HG02763 (cell line): ENCODE data around the gene ABCB8.

Experiments used
- ATAC-seq: cut with Tn5 transposase; IDR thresholded peaks from one replicate; pipeline ENCODE4 v1.9.1; 2021; ENCODE audit warnings: mild to moderate bottlenecking, moderate library complexity; ENCODE audit not compliant: unreplicated experiment

Gene ABCB8

GRCh38 chr7:151056666-151057505 is 28.6 kb downstream of the ABCB8 start:
- no peak for ATAC-seq

GRCh38 chr7:151057506-151057988 is 29.3 kb downstream of the ABCB8 start, which contains the start of gene CDK5:
CDK5 (minus strand) TSS chr7:151057897; CDS start chr7:151057848, 49 bp downstream.
- peak; percentile 2 for ATAC-seq

- ATAC-seq, result peak; percentile 88
Measured at GRCh38 chr7:151057989-151058780, 29.9 kb downstream of the ABCB8 start.

- ATAC-seq, result no peak
Measured at GRCh38 chr7:151058781-151059366, 30.6 kb downstream of the ABCB8 start.

- ATAC-seq, result peak; percentile 30
Measured at GRCh38 chr7:151059367-151060112, 31.3 kb downstream of the ABCB8 start, which contains the start of gene SLC4A2. SLC4A2 (plus strand) TSS chr7:151059589; CDS start chr7:151061988, 2,399 bp downstream.

GRCh38 chr7:151060113-151060415 is 31.8 kb downstream of the ABCB8 start:
- no peak for ATAC-seq

- no peak for ATAC-seq
Measured at GRCh38 chr7:151060416-151061212, 32.4 kb downstream of the ABCB8 start.

GRCh38 chr7:151061213-151062110 is 33.2 kb downstream of the ABCB8 start:
- ATAC-seq, result no peak

- no peak for ATAC-seq
Measured at GRCh38 chr7:151062111-151062398, 33.8 kb downstream of the ABCB8 start.

- ATAC-seq, result no peak
Measured at GRCh38 chr7:151062399-151063211, 34.4 kb downstream of the ABCB8 start.

GRCh38 chr7:151063212-151063561 is 34.9 kb downstream of the ABCB8 start:
- ATAC-seq, result no peak

GRCh38 chr7:151064454-151064853 is 36.2 kb downstream of the ABCB8 start:
- ATAC-seq, result no peak

- ATAC-seq, result no peak
Measured at GRCh38 chr7:151064993-151065392, 36.7 kb downstream of the ABCB8 start.

GRCh38 chr7:151065516-151065915 is 37.3 kb downstream of the ABCB8 start:
- ATAC-seq, result no peak

GRCh38 chr7:151066273-151066974 is 38.2 kb downstream of the ABCB8 start:
- ATAC-seq, result no peak

GRCh38 chr7:151068069-151068773 is 40.0 kb downstream of the ABCB8 start:
- ATAC-seq, result no peak
